Hindlimb muscle (tissue), 1 donor: ENCODE measurements around the gene DCHS2. TPM values are rescaled to one million over a fixed set of nuclear protein-coding genes. Genes with fewer than 3 reads are reported as not detected.
"Not testable (repeated sequence)": the region's sequence is repeated elsewhere in the genome, so short reads cannot be mapped to it uniquely, and the experiment has no call there.

ENCODE experiments used
- DNase-seq: peaks from one replicate; pipeline ENCODE4 v3.0.0-alpha.2; 2013
- polyA plus RNA-seq: library from polyadenylated mRNA; unstranded; fragments of 120-200 nt; gene quantifications from one replicate; pipeline ENCODE4 v1.2.1, GENCODE V29; 2013; ENCODE audit not compliant: insufficient read length

DCHS2 gene
- polyA plus RNA-seq, 1 donor: 3.0 TPM

- no peak for DNase-seq
Measured at GRCh38 chr4:154313004-154313585, 178.5 kb downstream of the DCHS2 start.

- DNase-seq: no peak
Measured at GRCh38 chr4:154312246-154312645, 179.4 kb downstream of the DCHS2 start.

- no peak for DNase-seq
Measured at GRCh38 chr4:154310578-154310977, 181.0 kb downstream of the DCHS2 start.

GRCh38 chr4:154308207-154308606 lies 183.4 kb downstream of the DCHS2 start:
- no peak for DNase-seq

- DNase-seq: no peak
Measured at GRCh38 chr4:154307451-154307850, 184.1 kb downstream of the DCHS2 start.

- DNase-seq: no peak
Measured at GRCh38 chr4:154305616-154306015, 186.0 kb downstream of the DCHS2 start.

GRCh38 chr4:154304679-154305078 lies 186.9 kb downstream of the DCHS2 start:
- DNase-seq: no peak

GRCh38 chr4:154294652-154295350 lies 196.8 kb downstream of the DCHS2 start:
- no peak for DNase-seq

GRCh38 chr4:154293427-154293826 lies 198.2 kb downstream of the DCHS2 start:
- DNase-seq: no peak

GRCh38 chr4:154292589-154292988 lies 199.0 kb downstream of the DCHS2 start:
- no peak for DNase-seq

- DNase-seq: no peak
Measured at GRCh38 chr4:154277172-154277571, 214.4 kb downstream of the DCHS2 start.

- no peak for DNase-seq
Measured at GRCh38 chr4:154276496-154276895, 215.1 kb downstream of the DCHS2 start.

- DNase-seq: no peak
Measured at GRCh38 chr4:154254999-154255398, 236.6 kb downstream of the DCHS2 start.

GRCh38 chr4:154234576-154234975 lies 257.0 kb downstream of the DCHS2 start:
- no peak for DNase-seq

GRCh38 chr4:154231806-154232478 lies 259.7 kb downstream of the DCHS2 start:
- DNase-seq: peak; percentile 8

- DNase-seq: no peak
Measured at GRCh38 chr4:154230723-154231122, 260.9 kb downstream of the DCHS2 start.

GRCh38 chr4:154230091-154230490 lies 261.5 kb downstream of the DCHS2 start:
- no peak for DNase-seq

- no peak for DNase-seq
Measured at GRCh38 chr4:154222875-154223274, 268.7 kb downstream of the DCHS2 start.

- no peak for DNase-seq
Measured at GRCh38 chr4:154218051-154218450, 273.5 kb downstream of the DCHS2 start.

- DNase-seq: not testable (repeated sequence)
Measured at GRCh38 chr4:154217384-154217783, 274.2 kb downstream of the DCHS2 start.

- DNase-seq: no peak
Measured at GRCh38 chr4:154211506-154211905, 280.1 kb downstream of the DCHS2 start.

- no peak for DNase-seq
Measured at GRCh38 chr4:154208424-154208823, 283.2 kb downstream of the DCHS2 start.

GRCh38 chr4:154205471-154205870 lies 286.1 kb downstream of the DCHS2 start:
- no peak for DNase-seq

GRCh38 chr4:154194649-154195048 lies 296.9 kb downstream of the DCHS2 start:
- DNase-seq: no peak
